Neural cell (in vitro differentiated cells): ENCODE results near the gene NUF2.

Experiments
- EP300 ChIP-seq: fragments of 450-650 bp; conservative IDR thresholded peaks from 2 replicates; pipeline ENCODE4 v1.6.1; 2014; ENCODE audit warnings: antibody characterized with exemption, mild to moderate bottlenecking, moderate library complexity; ENCODE audit not compliant: poor library complexity, severe bottlenecking
- POLR2AphosphoS5 ChIP-seq: IDR thresholded peaks from 2 replicates; pipeline ENCODE4 v1.6.1; 2012
- REST ChIP-seq: IDR thresholded peaks from 2 replicates; pipeline ENCODE4 v1.6.1; 2012; ENCODE audit warnings: borderline replicate concordance

GRCh38 chr1:163401211-163401610 is 79.5 kb downstream of the NUF2 start:
- TF ChIP-seq EP300 (no peak), POLR2AphosphoS5 (no peak), REST (no peak)
